Activated naive CD4-positive, alpha-beta T cell treated with anti-CD3 and anti-CD28 coated beads, Interleukin-2, amount 50 U/mL, for 16 hours (primary cell): ENCODE results near the gene PDRG1.

Source experiments
- DNase-seq: peaks from one replicate; pipeline ENCODE4 v3.0.0-alpha.2; 2020

The PDRG1 gene

DNA sequence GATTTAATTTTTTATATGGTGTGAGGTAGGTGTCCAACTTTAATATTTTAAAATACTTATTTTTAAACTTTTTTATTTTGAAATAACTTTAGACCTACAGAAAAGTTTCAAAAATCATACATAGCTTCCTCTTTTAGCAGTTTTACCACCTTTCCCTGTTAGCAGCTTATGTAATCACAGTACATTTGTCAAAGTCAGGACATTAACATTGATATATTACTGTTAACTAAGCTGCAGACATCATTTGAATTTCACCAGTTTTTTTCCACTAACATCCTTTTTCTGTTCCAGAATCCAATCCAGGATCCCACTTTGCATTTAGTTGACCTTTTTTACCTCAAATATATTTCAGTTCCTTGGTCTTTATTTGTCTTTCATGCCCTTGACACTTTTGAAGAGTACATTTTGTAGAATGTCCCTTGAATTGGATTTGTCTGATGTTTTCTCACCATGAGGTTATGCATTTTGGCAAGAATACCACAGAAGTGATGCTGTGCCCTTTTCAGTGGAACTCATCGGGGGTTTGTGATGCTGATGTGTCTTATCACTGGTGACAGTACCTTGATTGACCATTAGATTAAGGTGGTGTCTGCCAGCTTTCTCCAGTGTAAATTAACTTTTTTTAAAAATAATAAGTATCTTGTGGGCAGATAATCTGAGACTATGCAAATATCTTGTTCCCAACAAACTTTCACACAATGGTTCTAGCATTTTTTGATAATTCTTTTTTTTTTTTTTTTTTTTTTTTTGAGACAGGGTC is 48.0 kb downstream of the PDRG1 start:
- DNase-seq, result no peak

DNA sequence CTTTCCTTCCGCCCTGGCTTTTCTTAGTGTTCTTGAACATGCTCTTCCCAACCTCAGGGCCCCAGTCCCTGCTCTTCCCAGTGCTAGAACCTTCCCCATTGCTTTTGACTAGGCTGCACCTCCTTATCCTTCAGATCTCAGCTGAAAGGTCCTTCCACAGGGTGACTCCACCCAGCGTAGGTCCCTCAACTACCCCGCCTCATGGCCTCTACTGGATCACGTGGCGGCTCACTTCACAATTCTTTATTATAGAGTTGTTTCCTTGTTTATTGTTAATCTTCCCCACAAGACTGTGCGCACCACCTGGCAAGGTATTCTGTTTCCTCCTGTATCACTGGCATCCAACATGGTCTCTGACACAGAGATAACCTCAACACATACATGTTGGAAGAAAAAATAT is 50.2 kb downstream of the PDRG1 start:
- no peak for DNase-seq

GRCh38 chr20:31897541-31897940 is 54.3 kb downstream of the PDRG1 start:
- no peak for DNase-seq

DNA sequence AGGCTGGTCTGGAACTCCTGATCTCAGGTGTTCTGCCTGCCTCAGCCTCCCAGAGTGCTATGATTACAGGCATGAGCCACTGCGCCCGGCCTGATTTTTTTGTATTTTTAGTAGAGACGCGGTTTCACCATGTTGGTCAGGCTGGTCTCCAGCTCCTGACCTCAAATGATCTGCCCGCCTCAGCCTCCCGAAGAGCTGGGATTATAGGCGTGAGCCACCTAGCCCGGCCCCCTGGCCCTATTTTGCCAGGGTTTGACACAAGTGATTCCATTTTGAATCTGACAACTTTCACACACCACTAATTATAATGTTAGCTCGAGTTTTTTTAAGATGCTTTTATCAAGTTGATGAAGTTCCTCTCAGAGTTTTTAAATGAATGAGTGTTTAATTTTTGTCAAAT is 55.8 kb downstream of the PDRG1 start:
- no peak for DNase-seq

- DNase-seq, result no peak
Observed at GRCh38 chr20:31894980-31895675, 56.7 kb downstream of the PDRG1 start.
